Neural progenitor cell (in vitro differentiated cells): ENCODE measurements around the gene RPL35A. TPM values are rescaled to one million over a fixed set of nuclear protein-coding genes. Genes with fewer than 3 reads are reported as not detected.
"Not testable (repeated sequence)": the region's sequence is repeated elsewhere in the genome, so short reads cannot be mapped to it uniquely, and the experiment has no call there.

Source experiments
- DNase-seq: peaks from one replicate; pipeline ENCODE4 v3.0.0-alpha.2; 2016; ENCODE audit warnings: low spot score
- H2AFZ ChIP-seq: fragments of 200-600 bp; sonication (generic); replicated peaks from 2 replicates; pipeline ENCODE4 v1.6.1; 2016; ENCODE audit warnings: antibody characterized with exemption
- H3F3A ChIP-seq: fragments of 200-600 bp; sonication (generic); 2 replicates; pipeline ENCODE4 v1.6.1; 2016; ENCODE audit warnings: antibody characterized with exemption, low read depth
- H3K27ac ChIP-seq: fragments of 200-600 bp; sonication (generic); 2 replicates; pipeline ENCODE4 v1.5.1; 2016; ENCODE audit warnings: mild to moderate bottlenecking
- H3K27me3 ChIP-seq: fragments of 200-600 bp; sonication (generic); 2 replicates; pipeline ENCODE4 v1.6.1; 2016; ENCODE audit warnings: mild to moderate bottlenecking, moderate library complexity
- H3K36me3 ChIP-seq: fragments of 200-600 bp; sonication (generic); 2 replicates; pipeline ENCODE4 v1.5.1; 2016
- H3K4me1 ChIP-seq: fragments of 200-600 bp; sonication (generic); 2 replicates; pipeline ENCODE4 v1.6.1; 2016; ENCODE audit warnings: mixed run types
- H3K4me2 ChIP-seq: fragments of 200-600 bp; sonication (generic); 2 replicates; pipeline ENCODE4 v1.6.1; 2016
- H3K4me3 ChIP-seq: fragments of 200-600 bp; sonication (generic); 2 replicates; pipeline ENCODE4 v1.5.1; 2016
- H3K79me2 ChIP-seq: fragments of 200-600 bp; sonication (generic); 2 replicates; pipeline ENCODE4 v1.6.1; 2016; ENCODE audit warnings: low read depth
- H3K9ac ChIP-seq: fragments of 200-600 bp; sonication (generic); 2 replicates; pipeline ENCODE4 v1.6.1; 2016
- H3K9me3 ChIP-seq: fragments of 200-600 bp; sonication (generic); 2 replicates; pipeline ENCODE4 v1.5.1; 2016; ENCODE audit warnings: low read depth
- H4K20me1 ChIP-seq: fragments of 200-600 bp; sonication (generic); 2 replicates; pipeline ENCODE4 v1.6.1; 2016; ENCODE audit warnings: low read depth
- H3K27ac Mint-ChIP-seq: 3 replicates; pipeline ENCODE4 v1.8.0; 2021; ENCODE audit warnings: mixed read lengths
- H3K27me3 Mint-ChIP-seq: 2 replicates; pipeline ENCODE4 v1.8.0; 2022; ENCODE audit warnings: low read depth, mild to moderate bottlenecking, inconsistent platforms, moderate library complexity, mixed read lengths; ENCODE audit not compliant: insufficient read depth
- H3K36me3 Mint-ChIP-seq: 3 replicates; pipeline ENCODE4 v1.8.0; 2021; ENCODE audit warnings: mixed read lengths
- H3K4me1 Mint-ChIP-seq: 3 replicates; pipeline ENCODE4 v1.8.0; 2021; ENCODE audit warnings: mixed read lengths
- H3K4me3 Mint-ChIP-seq: 3 replicates; pipeline ENCODE4 v1.8.0; 2021; ENCODE audit warnings: mild to moderate bottlenecking, moderate library complexity, mixed read lengths
- H3K9me3 Mint-ChIP-seq: 3 replicates; pipeline ENCODE4 v1.8.0; 2020; ENCODE audit warnings: mixed read lengths
- CTCF ChIP-seq: fragments of 200-600 bp; sonication (generic); IDR thresholded peaks from 2 replicates; pipeline ENCODE4 v1.5.1; 2017; ENCODE audit warnings: antibody characterized with exemption, mild to moderate bottlenecking
- EZH2 ChIP-seq: fragments of 200-600 bp; sonication (generic); IDR thresholded peaks from 2 replicates; pipeline ENCODE4 v1.6.1; 2017; ENCODE audit warnings: antibody characterized with exemption, mild to moderate bottlenecking, moderate library complexity
- EZH2phosphoT487 ChIP-seq: fragments of 200-600 bp; sonication (generic); IDR thresholded peaks from 2 replicates; pipeline ENCODE4 v1.6.1; 2017; ENCODE audit warnings: antibody characterized with exemption
- total RNA-seq: library from RNA; depleted of rRNA; stranded (reverse); fragments of >200 nt; gene quantifications from 2 replicates; pipeline ENCODE4 v1.2.3, GENCODE V29; 2015; ENCODE audit warnings: low replicate concordance

Gene RPL35A
- total RNA-seq, 1 donor from 2014 or later = 1,573 TPM

- no peaks in the 10 kb centered on the region for H3K79me2 ChIP-seq
- peaks cover 24% of the 10 kb centered on the region for H3K4me1 ChIP-seq
- DNase-seq = peak; percentile 63
- H3K36me3 Mint-ChIP-seq = peaks cover 9% of the 10 kb centered on the region
- peak overlapping the region; percentile 81 for H3K27ac Mint-ChIP-seq
- no peaks in the 10 kb centered on the region for H3K9me3 Mint-ChIP-seq
- H3K4me1 Mint-ChIP-seq = peaks cover 17% of the 10 kb centered on the region
- H3K27me3 ChIP-seq = no peaks in the 10 kb centered on the region
- TF ChIP-seq CTCF (no peak), EZH2 (no peak), EZH2phosphoT487 (no peak)
- no peaks in the 10 kb centered on the region for H4K20me1 ChIP-seq
- H3K9ac ChIP-seq = no peak overlapping the region
- peak overlapping the region; percentile 66 for H3K4me3 Mint-ChIP-seq
- no peak overlapping the region for H3K4me3 ChIP-seq
- peaks cover 22% of the 10 kb centered on the region for H3F3A ChIP-seq
- no peaks in the 10 kb centered on the region for H3K36me3 ChIP-seq
- peak overlapping the region; percentile 53 for H3K27ac ChIP-seq
- peak overlapping the region; percentile 90 for H2AFZ ChIP-seq
- peak overlapping the region; percentile 50 for H3K4me2 ChIP-seq
- H3K9me3 ChIP-seq = no peaks in the 10 kb centered on the region
- peaks cover 6% of the 10 kb centered on the region for H3K27me3 Mint-ChIP-seq
Observed at GRCh38 chr3:197912741-197913476, 37.1 kb upstream of the RPL35A start.

- H3K36me3 ChIP-seq = no peaks in the 10 kb centered on the region
- peak overlapping the region; percentile 35 for H3K4me2 ChIP-seq
- peaks cover 8% of the 10 kb centered on the region for H3K36me3 Mint-ChIP-seq
- TF ChIP-seq CTCF (no peak), EZH2phosphoT487 (no peak), EZH2 (no peak)
- H3K27ac Mint-ChIP-seq = peak overlapping the region; percentile 81
- H3K4me3 ChIP-seq = no peak overlapping the region
- no peaks in the 10 kb centered on the region for H3K9me3 Mint-ChIP-seq
- H3F3A ChIP-seq = peaks cover 22% of the 10 kb centered on the region
- H3K27ac ChIP-seq = no peak overlapping the region
- no peaks in the 10 kb centered on the region for H4K20me1 ChIP-seq
- H3K27me3 ChIP-seq = no peaks in the 10 kb centered on the region
- H2AFZ ChIP-seq = no peak overlapping the region
- peaks cover 17% of the 10 kb centered on the region for H3K4me1 Mint-ChIP-seq
- peaks cover 24% of the 10 kb centered on the region for H3K4me1 ChIP-seq
- H3K9ac ChIP-seq = no peak overlapping the region
- peaks cover 8% of the 10 kb centered on the region for H3K27me3 Mint-ChIP-seq
- H3K79me2 ChIP-seq = no peaks in the 10 kb centered on the region
- DNase-seq = peak; percentile 33
- H3K9me3 ChIP-seq = no peaks in the 10 kb centered on the region
- no peak overlapping the region for H3K4me3 Mint-ChIP-seq
Observed at GRCh38 chr3:197913641-197914380, 36.2 kb upstream of the RPL35A start.

- H3K27ac Mint-ChIP-seq, H3K4me1 ChIP-seq, H3K9me3 Mint-ChIP-seq, DNase-seq, H3K9ac ChIP-seq, H3K79me2 ChIP-seq, H3K4me3 Mint-ChIP-seq, H3F3A ChIP-seq, H4K20me1 ChIP-seq, H3K4me1 Mint-ChIP-seq, H3K9me3 ChIP-seq, H3K4me2 ChIP-seq, H3K27me3 ChIP-seq, H3K27ac ChIP-seq, H2AFZ ChIP-seq, H3K36me3 ChIP-seq, H3K27me3 Mint-ChIP-seq, H3K4me3 ChIP-seq: not testable (repeated sequence)
- H3K36me3 Mint-ChIP-seq = peaks cover 21% of the 10 kb centered on the region
Observed at GRCh38 chr3:197921429-197922275, 28.3 kb upstream of the RPL35A start.
